RWPE1 (cell line): ENCODE results near the gene MT1G.
A peak's percentile ranks its signal among the peaks of the same experiment; 100 is the strongest.

Experiments used
- CTCF ChIA-PET: fragments of 350-600 bp; sonication (Branson Sonifier 250); formaldehyde crosslinking; extraction: SDS; loops from one replicate; lab custom pipeline; 2021; lab: Yijun Ruan, JAX
- POLR2A ChIA-PET: fragments of 400-600 bp; formaldehyde crosslinking; extraction: SDS; loops from one replicate; lab custom pipeline; 2020; ENCODE audit warnings: antibody characterized with exemption; ENCODE audit not compliant: low non-redundant PET; lab: Yijun Ruan, JAX
- DNase-seq: peaks from one replicate; pipeline ENCODE4 v3.0.0; 2012; ENCODE audit warnings: low spot score
- H3K27ac ChIP-seq: fragments of 450-650 bp; 2 replicates; pipeline ENCODE4 v1.5.1; 2017
- CTCF ChIP-seq: fragments of 450-650 bp; conservative IDR thresholded peaks from 2 replicates; pipeline ENCODE4 v1.5.1; 2017; ENCODE audit warnings: low read depth, mild to moderate bottlenecking

The MT1G gene

GRCh38 chr16:56682703-56683397 lies 15.0 kb upstream of the MT1G start:
- ChIA-PET CTCF (interaction anchor here (0.8 to 1.2 kb wide), 3 partner anchors 8 to 19 kb away, joined by 3 to 6 read pairs (median 5); no protein-coding TSS in a partner anchor), POLR2A (interaction anchor here (0.6 to 1.8 kb wide), 4 partner anchors 18 to 79 kb away, joined by 3 to 9 read pairs (median 4); partner anchors contain the start of genes MT1E and MT2A)
- no peak for TF ChIP-seq CTCF
- peak overlapping the region; percentile 99 for H3K27ac ChIP-seq
- DNase-seq = no peak

- H3K27ac ChIP-seq = peak within 1 kb of the TSS; percentile 99
- TF ChIP-seq CTCF = no peak
- CTCF ChIA-PET = interaction anchor here (0.5 to 1.2 kb wide), 3 partner anchors 9 to 105 kb away, joined by 3 to 5 read pairs (median 3); no protein-coding TSS in a partner anchor
- POLR2A ChIA-PET = interaction anchor here (1.8 kb wide), 1 partner anchor 74 kb away, joined by 4 read pairs; the partner anchor contains the start of gene MT2A
- DNase-seq = peak; percentile 94
Observed at GRCh38 chr16:56681939-56682702, 14.3 kb upstream of the MT1G start, which contains the start of gene MT1X. TSS of gene MT1X (plus strand) at chr16:56682470. CDS start at chr16:56682541, 71 bp downstream.

- ChIA-PET CTCF (interaction anchor here (0.6 to 1.0 kb wide), 2 partner anchors 22 to 77 kb away, joined by 3 to 6 read pairs; no protein-coding TSS in a partner anchor), POLR2A (no interaction called here)
- no peak for TF ChIP-seq CTCF
- no peak overlapping the region for H3K27ac ChIP-seq
- DNase-seq = no peak
Observed at GRCh38 chr16:56679818-56680217, 12.0 kb upstream of the MT1G start.

- POLR2A ChIA-PET = no interaction called here
- DNase-seq = no peak
- H3K27ac ChIP-seq = peak overlapping the region; percentile 25
- CTCF ChIA-PET = interaction anchor here (0.5 to 1.4 kb wide), 4 partner anchors 23 to 197 kb away, joined by 3 to 6 read pairs (median 4); no protein-coding TSS in a partner anchor
- TF ChIP-seq CTCF = no peak
Observed at GRCh38 chr16:56679078-56679730, 11.3 kb upstream of the MT1G start.

GRCh38 chr16:56677474-56677873 lies 9.6 kb upstream of the MT1G start:
- POLR2A ChIA-PET = no interaction called here
- no peak for DNase-seq
- CTCF ChIA-PET = interaction anchor here (1.3 kb wide), 1 partner anchor 25 kb away, joined by 11 read pairs; no protein-coding TSS in a partner anchor

More at GRCh38 chr16:56677474-56677873, 9.6 kb upstream of the MT1G start:
- no peak for TF ChIP-seq CTCF
- H3K27ac ChIP-seq = no peak overlapping the region
